HepG2 (cell line): Measurements from ENCODE around the gene TDG. TPM values are rescaled to one million over a fixed set of nuclear protein-coding genes. Genes with fewer than 3 reads are reported as not detected.

Experiments used
- DMAP1 ChIP-seq: IDR thresholded peaks from 2 replicates; pipeline ENCODE4 v1.6.1; 2016
- DNMT1 ChIP-seq: sonication (generic); formaldehyde crosslinking; IDR thresholded peaks from 2 replicates; pipeline ENCODE4 v1.5.1; 2020; ENCODE audit warnings: mild to moderate bottlenecking, missing genetic modification reagents
- HOXA3 ChIP-seq: sonication (generic); formaldehyde crosslinking; IDR thresholded peaks from 2 replicates; pipeline ENCODE4 v1.5.0; 2020; ENCODE audit warnings: missing genetic modification reagents
- IKZF4 ChIP-seq: sonication (generic); formaldehyde crosslinking; IDR thresholded peaks from 2 replicates; pipeline ENCODE4 v1.5.1; 2020; ENCODE audit warnings: borderline replicate concordance, mild to moderate bottlenecking, low read depth, missing genetic modification reagents; ENCODE audit errors: not compliant biosample characterization
- MAF1 ChIP-seq: sonication (generic); formaldehyde crosslinking; IDR thresholded peaks from 2 replicates; pipeline ENCODE4 v1.5.0; 2020; ENCODE audit warnings: missing genetic modification reagents, borderline replicate concordance
- MTA1 ChIP-seq: sonication (generic); formaldehyde crosslinking; IDR thresholded peaks from 2 replicates; pipeline ENCODE4 v1.4.0; 2020; ENCODE audit warnings: missing genetic modification reagents, mild to moderate bottlenecking, borderline replicate concordance
- REPIN1 ChIP-seq: sonication (generic); formaldehyde crosslinking; IDR thresholded peaks from 2 replicates; pipeline ENCODE4 v1.8.0; 2022; ENCODE audit warnings: missing genetic modification reagents, low read depth, mild to moderate bottlenecking, borderline replicate concordance
- SCMH1 ChIP-seq: sonication (generic); formaldehyde crosslinking; IDR thresholded peaks from 2 replicates; pipeline ENCODE4 v1.9.0; 2021; ENCODE audit warnings: missing genetic modification reagents, mild to moderate bottlenecking, borderline replicate concordance
- ZEB1 ChIP-seq: IDR thresholded peaks from 2 replicates; pipeline ENCODE4 v1.6.1; 2012; ENCODE audit warnings: mild to moderate bottlenecking, low read depth, inconsistent platforms; ENCODE audit not compliant: insufficient replicate concordance
- ZNF251 ChIP-seq: sonication (generic); formaldehyde crosslinking; IDR thresholded peaks from 2 replicates; pipeline ENCODE4 v1.9.0; 2021; ENCODE audit warnings: mild to moderate bottlenecking, missing genetic modification reagents
- ZNF256 ChIP-seq: sonication (generic); formaldehyde crosslinking; conservative IDR thresholded peaks from 2 replicates; pipeline ENCODE4 v1.4.0; 2020; ENCODE audit warnings: missing genetic modification reagents
- ZNF468 ChIP-seq: sonication (generic); formaldehyde crosslinking; IDR thresholded peaks from 2 replicates; pipeline ENCODE4 v1.8.0; 2022; ENCODE audit warnings: mild to moderate bottlenecking, moderate library complexity, missing genetic modification reagents
- ZNF577 ChIP-seq: sonication (generic); formaldehyde crosslinking; IDR thresholded peaks from 2 replicates; pipeline ENCODE4 v1.4.0; 2020; ENCODE audit warnings: mild to moderate bottlenecking, low read depth, missing genetic modification reagents, borderline replicate concordance
- polyA plus RNA-seq, 8 experiments: library from polyadenylated mRNA; depleted of rRNA in 3 of 8; stranded (reverse) in 7 of 8; unstranded in 1 of 8; fragments of >200 nt; fragmentation: Illumina TruSeq in 4 of 8; extraction: Trizol in 4 of 8; gene quantifications; 2 replicates each; pipeline versions ENCODE4 v1.2.1 to v1.2.3, GENCODE V29; 2011 to 2016; ENCODE audit warnings: low read depth in 4 of 8, missing spikeins in 1 of 8, mixed read lengths in 1 of 8; ENCODE audit not compliant: insufficient read depth in 1 of 8
- total RNA-seq, 5 experiments: library from RNA; depleted of rRNA; stranded (reverse); fragments of >200 nt; fragmentation: Illumina TruSeq; extraction: Trizol; gene quantifications; 2 replicates each; pipeline ENCODE4 v1.2.3, GENCODE V29; 2016; ENCODE audit warnings: low read depth in 1 of 5
- TF ChIP-seq, protein P1 (sequence below): sonication (generic); formaldehyde crosslinking; conservative IDR thresholded peaks from 2 replicates; pipeline ENCODE4 v1.8.0; 2022; ENCODE audit warnings: mild to moderate bottlenecking, moderate library complexity, missing genetic modification reagents
- TF ChIP-seq, protein P2 (sequence below): sonication (generic); formaldehyde crosslinking; IDR thresholded peaks from 2 replicates; pipeline ENCODE4 v1.4.0; 2020; ENCODE audit warnings: missing genetic modification reagents
- TF ChIP-seq, protein P3 (sequence below): sonication (generic); formaldehyde crosslinking; IDR thresholded peaks from 2 replicates; pipeline ENCODE4 v1.5.1; 2020; ENCODE audit warnings: missing genetic modification reagents, mild to moderate bottlenecking, borderline replicate concordance
- TF ChIP-seq, protein P4 (sequence below): sonication (generic); formaldehyde crosslinking; IDR thresholded peaks from 2 replicates; pipeline ENCODE4 v1.8.0; 2022; ENCODE audit warnings: mild to moderate bottlenecking, missing genetic modification reagents, moderate library complexity
- TF ChIP-seq, protein P5 (sequence below): sonication (generic); formaldehyde crosslinking; IDR thresholded peaks from 2 replicates; pipeline ENCODE4 v1.4.0; 2020; ENCODE audit warnings: missing genetic modification reagents
- TF ChIP-seq, protein P6 (sequence below): sonication (generic); formaldehyde crosslinking; IDR thresholded peaks from 2 replicates; pipeline ENCODE4 v1.4.0; 2020; ENCODE audit warnings: missing genetic modification reagents

The TDG gene
- total and polyA plus RNA-seq, 2 of the 13 experiments (the other 11 are each of a cell fraction or from before 2014, with no cell fraction given) = 14.2 to 19.5 TPM

DNA sequence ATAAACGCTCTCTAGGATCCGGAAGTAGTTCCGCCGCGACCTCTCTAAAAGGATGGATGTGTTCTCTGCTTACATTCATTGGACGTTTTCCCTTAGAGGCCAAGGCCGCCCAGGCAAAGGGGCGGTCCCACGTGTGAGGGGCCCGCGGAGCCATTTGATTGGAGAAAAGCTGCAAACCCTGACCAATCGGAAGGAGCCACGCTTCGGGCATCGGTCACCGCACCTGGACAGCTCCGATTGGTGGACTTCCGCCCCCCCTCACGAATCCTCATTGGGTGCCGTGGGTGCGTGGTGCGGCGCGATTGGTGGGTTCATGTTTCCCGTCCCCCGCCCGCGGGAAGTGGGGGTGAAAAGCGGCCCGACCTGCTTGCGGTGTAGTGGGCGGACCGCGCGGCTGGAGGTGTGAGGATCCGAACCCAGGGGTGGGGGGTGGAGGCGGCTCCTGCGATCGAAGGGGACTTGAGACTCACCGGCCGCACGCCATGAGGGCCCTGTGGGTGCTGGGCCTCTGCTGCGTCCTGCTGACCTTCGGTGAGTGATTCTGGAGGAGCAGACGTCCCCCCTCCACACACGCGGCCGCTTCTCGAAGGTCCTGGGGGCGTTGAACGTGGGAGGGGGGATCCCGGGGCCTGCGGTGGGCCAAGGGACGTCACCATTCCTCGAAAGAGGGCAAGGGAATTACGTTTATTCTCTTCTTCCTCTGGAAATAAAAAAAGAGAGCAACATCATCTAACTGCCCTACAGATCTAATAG, 35.5 kb upstream of the TDG start, which contains the start of gene HSP90B1 (continued):
- TF ChIP-seq, protein P1, sequence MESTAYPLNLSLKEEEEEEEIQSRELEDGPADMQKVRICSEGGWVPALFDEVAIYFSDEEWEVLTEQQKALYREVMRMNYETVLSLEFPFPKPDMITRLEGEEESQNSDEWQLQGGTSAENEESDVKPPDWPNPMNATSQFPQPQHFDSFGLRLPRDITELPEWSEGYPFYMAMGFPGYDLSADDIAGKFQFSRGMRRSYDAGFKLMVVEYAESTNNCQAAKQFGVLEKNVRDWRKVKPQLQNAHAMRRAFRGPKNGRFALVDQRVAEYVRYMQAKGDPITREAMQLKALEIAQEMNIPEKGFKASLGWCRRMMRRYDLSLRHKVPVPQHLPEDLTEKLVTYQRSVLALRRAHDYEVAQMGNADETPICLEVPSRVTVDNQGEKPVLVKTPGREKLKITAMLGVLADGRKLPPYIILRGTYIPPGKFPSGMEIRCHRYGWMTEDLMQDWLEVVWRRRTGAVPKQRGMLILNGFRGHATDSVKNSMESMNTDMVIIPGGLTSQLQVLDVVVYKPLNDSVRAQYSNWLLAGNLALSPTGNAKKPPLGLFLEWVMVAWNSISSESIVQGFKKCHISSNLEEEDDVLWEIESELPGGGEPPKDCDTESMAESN = peak; percentile 78
- TF ChIP-seq ZNF256 (CRISPR knock-in tag) = 0 out of 2 replicates have a peak, but pooled peaks have one; percentile 53
- TF ChIP-seq, protein P2, sequence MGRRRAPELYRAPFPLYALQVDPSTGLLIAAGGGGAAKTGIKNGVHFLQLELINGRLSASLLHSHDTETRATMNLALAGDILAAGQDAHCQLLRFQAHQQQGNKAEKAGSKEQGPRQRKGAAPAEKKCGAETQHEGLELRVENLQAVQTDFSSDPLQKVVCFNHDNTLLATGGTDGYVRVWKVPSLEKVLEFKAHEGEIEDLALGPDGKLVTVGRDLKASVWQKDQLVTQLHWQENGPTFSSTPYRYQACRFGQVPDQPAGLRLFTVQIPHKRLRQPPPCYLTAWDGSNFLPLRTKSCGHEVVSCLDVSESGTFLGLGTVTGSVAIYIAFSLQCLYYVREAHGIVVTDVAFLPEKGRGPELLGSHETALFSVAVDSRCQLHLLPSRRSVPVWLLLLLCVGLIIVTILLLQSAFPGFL = 0 out of 2 replicates have a peak, but pooled peaks have one; percentile 52
- TF ChIP-seq ZNF251 (CRISPR knock-in tag) = 0 out of 2 replicates have a peak, but pooled peaks have one; percentile 67
- no peak for TF ChIP-seq SCMH1 (CRISPR knock-in tag)
- TF ChIP-seq, protein P3, sequence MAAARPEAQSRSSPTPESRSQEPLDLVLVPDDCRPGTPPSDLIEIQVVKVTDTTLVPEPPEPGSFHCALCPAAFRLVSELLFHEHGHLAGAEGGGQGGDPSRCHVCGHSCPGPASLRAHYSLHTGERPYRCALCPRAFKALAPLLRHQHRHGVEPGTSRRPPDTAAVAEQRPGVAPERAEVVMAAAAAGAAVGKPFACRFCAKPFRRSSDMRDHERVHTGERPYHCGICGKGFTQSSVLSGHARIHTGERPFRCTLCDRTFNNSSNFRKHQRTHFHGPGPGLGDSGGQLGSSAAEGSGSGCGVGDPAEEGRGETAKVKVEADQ (CRISPR knock-in tag) = no peak; the same call in 1 of the 2 replicates
- no peak for TF ChIP-seq MAF1 (CRISPR knock-in tag)
- no peak for TF ChIP-seq ZEB1
- no peak for TF ChIP-seq ZNF468 (CRISPR knock-in tag)
- TF ChIP-seq, protein P4, sequence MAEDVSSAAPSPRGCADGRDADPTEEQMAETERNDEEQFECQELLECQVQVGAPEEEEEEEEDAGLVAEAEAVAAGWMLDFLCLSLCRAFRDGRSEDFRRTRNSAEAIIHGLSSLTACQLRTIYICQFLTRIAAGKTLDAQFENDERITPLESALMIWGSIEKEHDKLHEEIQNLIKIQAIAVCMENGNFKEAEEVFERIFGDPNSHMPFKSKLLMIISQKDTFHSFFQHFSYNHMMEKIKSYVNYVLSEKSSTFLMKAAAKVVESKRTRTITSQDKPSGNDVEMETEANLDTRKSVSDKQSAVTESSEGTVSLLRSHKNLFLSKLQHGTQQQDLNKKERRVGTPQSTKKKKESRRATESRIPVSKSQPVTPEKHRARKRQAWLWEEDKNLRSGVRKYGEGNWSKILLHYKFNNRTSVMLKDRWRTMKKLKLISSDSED (CRISPR knock-in tag) = no peak
- TF ChIP-seq, protein P5, sequence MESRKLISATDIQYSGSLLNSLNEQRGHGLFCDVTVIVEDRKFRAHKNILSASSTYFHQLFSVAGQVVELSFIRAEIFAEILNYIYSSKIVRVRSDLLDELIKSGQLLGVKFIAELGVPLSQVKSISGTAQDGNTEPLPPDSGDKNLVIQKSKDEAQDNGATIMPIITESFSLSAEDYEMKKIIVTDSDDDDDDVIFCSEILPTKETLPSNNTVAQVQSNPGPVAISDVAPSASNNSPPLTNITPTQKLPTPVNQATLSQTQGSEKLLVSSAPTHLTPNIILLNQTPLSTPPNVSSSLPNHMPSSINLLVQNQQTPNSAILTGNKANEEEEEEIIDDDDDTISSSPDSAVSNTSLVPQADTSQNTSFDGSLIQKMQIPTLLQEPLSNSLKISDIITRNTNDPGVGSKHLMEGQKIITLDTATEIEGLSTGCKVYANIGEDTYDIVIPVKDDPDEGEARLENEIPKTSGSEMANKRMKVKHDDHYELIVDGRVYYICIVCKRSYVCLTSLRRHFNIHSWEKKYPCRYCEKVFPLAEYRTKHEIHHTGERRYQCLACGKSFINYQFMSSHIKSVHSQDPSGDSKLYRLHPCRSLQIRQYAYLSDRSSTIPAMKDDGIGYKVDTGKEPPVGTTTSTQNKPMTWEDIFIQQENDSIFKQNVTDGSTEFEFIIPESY (CRISPR knock-in tag) = no peak
- TF ChIP-seq DMAP1 (CRISPR knock-in tag) = peak; percentile 97
- peak; percentile 85; the same call in 1 of the 2 replicates for TF ChIP-seq REPIN1
- peak; percentile 84 for TF ChIP-seq IKZF4 (CRISPR knock-in tag)
- TF ChIP-seq DNMT1 = peak; percentile 61; the same call in 1 of the 2 replicates
- TF ChIP-seq MTA1 = no peak; the same call in 1 of the 2 replicates
- TF ChIP-seq HOXA3 (CRISPR knock-in tag) = peak; percentile 60
- TF ChIP-seq ZNF577 (CRISPR knock-in tag) = no peak
- TF ChIP-seq, protein P6, sequence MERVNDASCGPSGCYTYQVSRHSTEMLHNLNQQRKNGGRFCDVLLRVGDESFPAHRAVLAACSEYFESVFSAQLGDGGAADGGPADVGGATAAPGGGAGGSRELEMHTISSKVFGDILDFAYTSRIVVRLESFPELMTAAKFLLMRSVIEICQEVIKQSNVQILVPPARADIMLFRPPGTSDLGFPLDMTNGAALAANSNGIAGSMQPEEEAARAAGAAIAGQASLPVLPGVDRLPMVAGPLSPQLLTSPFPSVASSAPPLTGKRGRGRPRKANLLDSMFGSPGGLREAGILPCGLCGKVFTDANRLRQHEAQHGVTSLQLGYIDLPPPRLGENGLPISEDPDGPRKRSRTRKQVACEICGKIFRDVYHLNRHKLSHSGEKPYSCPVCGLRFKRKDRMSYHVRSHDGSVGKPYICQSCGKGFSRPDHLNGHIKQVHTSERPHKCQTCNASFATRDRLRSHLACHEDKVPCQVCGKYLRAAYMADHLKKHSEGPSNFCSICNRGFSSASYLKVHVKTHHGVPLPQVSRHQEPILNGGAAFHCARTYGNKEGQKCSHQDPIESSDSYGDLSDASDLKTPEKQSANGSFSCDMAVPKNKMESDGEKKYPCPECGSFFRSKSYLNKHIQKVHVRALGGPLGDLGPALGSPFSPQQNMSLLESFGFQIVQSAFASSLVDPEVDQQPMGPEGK (CRISPR knock-in tag) = peak; percentile 94
